ENCODE results near the gene VIT. TPM values are rescaled to one million over a fixed set of nuclear protein-coding genes. Genes with fewer than 3 reads are reported as not detected.

VIT gene
- total and polyA plus RNA-seq, 4 donors = 0.07 to 0.17 (median 0.09) TPM; not detected in 1

- Histone ChIP-seq H3K27ac (ENCODE audit: low read depth in 1 of 2, low read length in 2 of 2) (no peak overlapping the region), H3K4me3 (ENCODE audit: low read depth in 1 of 3, low read length in 3 of 3) (no peak overlapping the region), H3K36me3 (ENCODE audit: control insufficient read depth in 4 of 4, insufficient read depth in 3 of 4, low read depth in 1 of 4, low read length in 3 of 4) (no peaks in the 10 kb centered on the region), H3K27me3 (ENCODE audit: control insufficient read depth in 4 of 4, insufficient read depth in 4 of 4, low read length in 3 of 4) (peaks cover 0 to 4% (median 1%) of the 10 kb centered on the region in 4 donors), H3K9ac (ENCODE audit: low read depth in 1 of 2, low read length in 2 of 2) (no peak overlapping the region), H3K4me1 (ENCODE audit: control insufficient read depth in 4 of 4, insufficient read depth in 4 of 4, low read length in 3 of 4) (no peaks in the 10 kb centered on the region), H3K9me3 (ENCODE audit: control insufficient read depth in 4 of 4, low read length in 3 of 4) (peaks cover 5 to 11% (median 7%) of the 10 kb centered on the region in 4 donors)
- WGBS = 62% methylated on average over 4 of the region's 4 CpGs
- TF ChIP-seq FOXA2 (IDR thresholded peaks at IDR 0.05) (no peak), TAF1 (conservative IDR thresholded peaks at IDR 0.05) (no peak), HNF4G (IDR thresholded peaks at IDR 0.05) (no peak), RAD21 (IDR thresholded peaks at IDR 0.05) (no peak), GABPA (IDR thresholded peaks at IDR 0.05 in 1 of 2, conservative IDR thresholded peaks at IDR 0.05 in 1 of 2) (no peak)
- no peak for DNase-seq (ENCODE audit: low spot score)
These were observed 32.6 kb downstream of the VIT start for GRCh38 chr2:36729067-36729466.

GRCh38 chr2:36731941-36732672 lies 35.6 kb downstream of the VIT start:
- Histone ChIP-seq H3K9ac (ENCODE audit: low read depth in 1 of 2, low read length in 2 of 2) (no peak overlapping the region), H3K36me3 (ENCODE audit: control insufficient read depth in 4 of 4, insufficient read depth in 3 of 4, low read depth in 1 of 4, low read length in 3 of 4) (no peaks in the 10 kb centered on the region), H3K9me3 (ENCODE audit: control insufficient read depth in 4 of 4, low read length in 3 of 4) (peaks cover 5 to 11% (median 7%) of the 10 kb centered on the region in 4 donors), H3K27me3 (ENCODE audit: control insufficient read depth in 4 of 4, insufficient read depth in 4 of 4, low read length in 3 of 4) (peaks cover 0 to 3% (median under 1%) of the 10 kb centered on the region in 4 donors), H3K27ac (ENCODE audit: low read depth in 1 of 2, low read length in 2 of 2) (no peak overlapping the region), H3K4me3 (ENCODE audit: low read depth in 1 of 3, low read length in 3 of 3) (no peak overlapping the region), H3K4me1 (ENCODE audit: control insufficient read depth in 4 of 4, insufficient read depth in 4 of 4, low read length in 3 of 4) (no peaks in the 10 kb centered on the region)
- TF ChIP-seq EGR1 (IDR thresholded peaks at IDR 0.05; ENCODE audit: low read depth in 2 of 2) = no peak
- no peak for TF ChIP-seq CTCF (IDR thresholded peaks at IDR 0.05; ENCODE audit: low read depth, low read length, missing input control)
- no peak for TF ChIP-seq SP1 (IDR thresholded peaks at IDR 0.05)
- TF ChIP-seq RXRA (IDR thresholded peaks at IDR 0.05) = no peak
- TF ChIP-seq ZBTB33 (IDR thresholded peaks at IDR 0.05) = no peak
- no peak for TF ChIP-seq RAD21 (IDR thresholded peaks at IDR 0.05)
- no peak for TF ChIP-seq YY1 (IDR thresholded peaks at IDR 0.05)
- no peak for TF ChIP-seq JUND (IDR thresholded peaks at IDR 0.05)
- TF ChIP-seq HNF4G (IDR thresholded peaks at IDR 0.05) = no peak
- no peak for TF ChIP-seq FOXA2 (IDR thresholded peaks at IDR 0.05)
- TF ChIP-seq MAX (IDR thresholded peaks at IDR 0.05) = no peak
- no peak for TF ChIP-seq TAF1 (conservative IDR thresholded peaks at IDR 0.05)
- TF ChIP-seq GABPA (IDR thresholded peaks at IDR 0.05 in 1 of 2, conservative IDR thresholded peaks at IDR 0.05 in 1 of 2) = no peak
- WGBS = 60% methylated on average over 5 of the region's 5 CpGs
- DNase-seq (ENCODE audit: low spot score) = no peak

GRCh38 chr2:36732673-36733036 lies 36.1 kb downstream of the VIT start:
- H3K36me3 ChIP-seq (ENCODE audit: control insufficient read depth in 4 of 4, insufficient read depth in 3 of 4, low read depth in 1 of 4, low read length in 3 of 4) = no peaks in the 10 kb centered on the region
- no peak overlapping the region for H3K27ac ChIP-seq (ENCODE audit: low read depth in 1 of 2, low read length in 2 of 2)
- H3K9me3 ChIP-seq (ENCODE audit: control insufficient read depth in 4 of 4, low read length in 3 of 4) = peaks cover 5 to 11% (median 7%) of the 10 kb centered on the region in 4 donors
- H3K4me3 ChIP-seq (ENCODE audit: low read depth in 1 of 3, low read length in 3 of 3) = no peak overlapping the region
- H3K9ac ChIP-seq (ENCODE audit: low read depth in 1 of 2, low read length in 2 of 2) = no peak overlapping the region
- DNase-seq (ENCODE audit: low spot score) = no peak
- H3K27me3 ChIP-seq (ENCODE audit: control insufficient read depth in 4 of 4, insufficient read depth in 4 of 4, low read length in 3 of 4) = no peaks in the 10 kb centered on the region
- H3K4me1 ChIP-seq (ENCODE audit: control insufficient read depth in 4 of 4, insufficient read depth in 4 of 4, low read length in 3 of 4) = no peaks in the 10 kb centered on the region
- WGBS = 76% methylated on average over 3 of the region's 3 CpGs
- TF ChIP-seq CTCF (IDR thresholded peaks at IDR 0.05; ENCODE audit: low read depth, low read length, missing input control) (no peak), HNF4G (IDR thresholded peaks at IDR 0.05) (no peak), GABPA (IDR thresholded peaks at IDR 0.05 in 1 of 2, conservative IDR thresholded peaks at IDR 0.05 in 1 of 2) (no peak), ATF3 (IDR thresholded peaks at IDR 0.05) (no peak), FOXA1 (IDR thresholded peaks at IDR 0.05) (no peak), ZBTB33 (IDR thresholded peaks at IDR 0.05) (no peak), RXRA (IDR thresholded peaks at IDR 0.05) (no peak), RAD21 (IDR thresholded peaks at IDR 0.05) (no peak), HNF4A (conservative IDR thresholded peaks at IDR 0.05) (no peak), TAF1 (conservative IDR thresholded peaks at IDR 0.05) (no peak), NR2F2 (IDR thresholded peaks at IDR 0.05) (no peak), JUND (IDR thresholded peaks at IDR 0.05) (no peak), SP1 (IDR thresholded peaks at IDR 0.05) (no peak), EGR1 (IDR thresholded peaks at IDR 0.05; ENCODE audit: low read depth in 2 of 2) (no peak)

Measured in liver (tissue), 9 donors.